HG02852 (cell line): ENCODE measurements around the gene RSRC2.
"Not testable (repeated sequence)": the region's sequence is repeated elsewhere in the genome, so short reads cannot be mapped to it uniquely, and the experiment has no call there.

ENCODE experiments used
- ATAC-seq: cut with Tn5 transposase; IDR thresholded peaks from one replicate; pipeline ENCODE4 v1.9.1; 2021; ENCODE audit warnings: mild to moderate bottlenecking, moderate library complexity; ENCODE audit not compliant: unreplicated experiment

Gene RSRC2

GRCh38 chr12:122526683-122527477 is at the start of gene RSRC2, which contains the start of gene KNTC1:
Gene RSRC2, minus strand, starts transcription at chr12:122526936. Its CDS starts 83 bp downstream, at chr12:122526853.
Gene KNTC1, plus strand, starts transcription at chr12:122527249. Its CDS starts 2,815 bp downstream, at chr12:122530064.
- ATAC-seq, result peak; percentile 93

DNA sequence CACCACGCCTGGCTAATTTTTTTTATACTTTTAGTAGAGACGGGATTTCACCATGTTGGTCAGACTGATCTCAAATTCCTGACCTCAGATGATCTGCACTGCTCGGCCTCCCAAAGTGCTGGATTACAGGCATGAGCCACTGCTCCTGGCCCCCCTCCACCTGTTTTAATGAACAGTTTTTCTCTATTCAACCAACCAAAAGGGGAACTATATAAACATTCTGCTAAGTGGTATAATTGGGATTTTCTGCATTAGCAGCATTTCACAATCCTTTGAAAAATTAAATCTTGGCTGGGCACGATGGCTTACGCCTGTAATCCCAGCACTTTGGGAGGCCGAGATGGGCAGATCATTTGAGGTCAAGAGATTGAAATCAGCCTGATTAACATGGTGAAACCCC is 45.1 kb upstream of the RSRC2 start:
- no peak for ATAC-seq

DNA sequence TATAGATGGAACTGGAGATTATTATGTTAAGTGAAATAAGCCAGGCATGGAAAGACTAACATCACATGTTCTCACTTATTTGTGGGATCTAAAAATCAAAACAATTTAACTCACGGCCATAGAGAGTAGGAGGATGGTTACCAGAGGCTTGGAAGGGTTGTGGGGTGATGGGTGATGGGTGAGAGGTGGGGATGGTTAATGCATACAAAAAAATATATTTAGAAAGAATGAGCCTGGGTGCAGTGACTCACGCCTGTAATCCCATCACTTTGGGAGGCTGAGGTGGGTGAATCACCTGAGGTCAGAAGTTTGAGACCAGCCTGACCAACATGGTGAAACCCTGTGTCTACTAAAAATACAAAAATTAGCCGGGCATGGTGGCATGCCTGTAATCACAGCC is 43.3 kb upstream of the RSRC2 start:
- ATAC-seq, result not testable (repeated sequence)

DNA sequence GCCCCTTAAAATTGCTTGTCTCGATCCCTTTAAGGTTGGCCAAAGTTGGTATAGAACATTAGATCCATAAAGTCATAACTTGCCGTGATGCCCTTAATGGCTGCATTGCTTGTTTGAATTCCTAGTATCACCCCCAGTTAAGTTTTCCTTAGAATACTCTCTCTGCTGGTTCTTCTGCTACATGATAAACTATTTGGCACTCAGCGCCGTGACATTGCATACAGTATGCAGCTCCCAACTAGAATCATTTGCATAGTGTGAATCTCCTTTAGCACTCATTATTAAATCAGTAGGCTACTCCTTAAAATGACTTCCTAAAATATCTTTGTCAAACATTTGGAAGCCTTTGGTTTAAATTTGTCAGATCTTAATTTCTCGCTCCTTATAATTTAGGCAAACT is 42.6 kb upstream of the RSRC2 start:
- ATAC-seq, result no peak

DNA sequence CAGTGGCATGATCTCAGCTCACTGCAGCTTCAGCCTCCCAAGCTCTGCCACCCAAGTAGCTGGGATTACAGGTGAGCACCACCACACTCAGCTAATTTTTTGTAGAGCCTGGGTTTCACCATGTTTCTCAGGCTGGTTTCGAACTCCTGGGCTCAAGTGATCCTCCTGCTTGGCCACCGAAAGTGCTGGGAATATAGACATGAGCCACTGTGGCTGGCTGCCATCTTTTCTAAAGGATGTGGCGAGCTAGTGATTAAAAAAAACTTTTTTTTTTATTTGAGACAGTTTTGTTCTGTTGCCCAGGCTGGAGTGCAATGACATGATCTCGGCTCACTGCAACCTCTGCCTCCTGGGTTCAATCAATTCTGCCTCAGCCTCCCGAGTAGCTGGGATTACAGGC is 40.1 kb upstream of the RSRC2 start:
- ATAC-seq, result not testable (repeated sequence)

DNA sequence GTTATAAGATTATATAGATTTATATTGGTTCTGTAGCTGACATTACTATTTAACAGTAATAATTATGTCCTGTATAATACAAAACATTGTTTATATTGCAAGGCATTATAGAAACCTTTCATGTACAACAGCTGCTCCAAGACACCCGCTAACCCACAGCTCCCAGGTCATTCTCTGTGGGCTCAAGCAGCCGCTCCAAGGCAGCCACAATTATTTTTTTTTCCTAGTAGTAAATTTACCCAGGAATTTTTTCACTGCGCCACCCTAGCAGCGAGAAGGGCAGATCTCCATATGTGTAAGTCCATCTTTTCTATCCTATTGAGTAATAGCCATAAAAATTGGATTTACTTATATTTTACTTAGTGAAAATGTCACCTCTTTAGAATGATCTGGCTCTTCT is 36.6 kb upstream of the RSRC2 start:
- ATAC-seq, result no peak

- no peak for ATAC-seq
Measured at GRCh38 chr12:122560138-122560537, 33.4 kb upstream of the RSRC2 start.

DNA sequence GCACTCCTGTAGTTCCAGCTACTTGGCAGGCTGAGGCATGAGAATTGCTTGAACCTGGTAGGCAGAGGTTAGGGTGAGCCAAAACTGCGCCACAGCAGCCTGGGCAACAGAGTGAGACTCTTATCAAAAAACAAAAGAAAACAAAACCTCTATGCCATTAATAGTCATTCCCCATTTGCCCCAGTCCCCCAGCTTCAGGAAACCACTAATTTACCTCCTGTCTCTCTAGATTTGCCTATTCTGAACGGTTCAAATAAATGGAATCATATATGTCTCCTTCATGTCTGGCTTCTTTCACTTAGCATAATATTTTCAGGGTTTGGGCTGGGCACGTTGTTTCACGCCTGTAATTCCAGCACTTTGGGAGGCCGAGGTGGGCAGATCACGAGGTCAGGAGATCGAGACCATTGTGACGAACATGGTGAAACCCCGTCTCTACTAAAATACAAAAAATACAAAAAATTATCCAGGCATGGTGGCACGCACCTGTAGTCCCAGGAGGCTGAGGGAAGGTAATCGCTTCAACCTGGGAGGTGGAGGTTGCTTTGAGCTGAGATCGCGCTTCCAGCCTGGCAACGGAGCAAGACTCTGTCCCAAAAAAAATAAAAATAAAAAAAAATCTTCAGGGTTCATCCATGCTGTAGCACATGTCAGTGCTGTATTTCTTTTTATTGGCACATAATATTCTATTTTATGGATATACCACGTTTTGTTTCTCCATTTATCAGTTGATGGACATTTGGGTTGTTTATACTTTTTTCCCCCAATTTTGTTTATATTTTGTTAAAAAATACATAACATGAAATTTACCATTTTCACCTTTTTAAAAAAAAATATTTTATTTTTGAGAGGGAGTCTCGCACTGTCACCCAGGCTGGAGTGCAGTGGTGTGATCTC is 32.3 kb upstream of the RSRC2 start:
- ATAC-seq, result peak; percentile 67

DNA sequence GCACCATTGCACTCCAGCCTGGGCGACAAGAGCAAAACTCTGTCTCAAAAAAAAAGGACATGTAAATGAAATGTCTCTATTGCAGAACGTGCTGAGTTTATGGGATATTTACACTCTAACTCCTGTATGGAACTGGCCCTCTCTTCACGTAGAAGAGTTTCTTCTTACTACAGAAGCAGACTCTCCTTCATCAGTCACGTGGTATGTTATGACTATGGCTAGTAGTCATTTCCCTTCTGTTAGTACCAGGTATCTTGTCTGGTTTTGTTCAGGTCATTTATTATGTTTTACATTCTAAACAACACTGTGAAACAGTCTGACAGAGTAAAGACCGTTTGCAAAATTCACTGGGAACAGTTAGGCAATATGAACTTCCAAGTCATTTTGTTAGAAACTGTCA is 20.6 kb upstream of the RSRC2 start:
- ATAC-seq, result no peak

DNA sequence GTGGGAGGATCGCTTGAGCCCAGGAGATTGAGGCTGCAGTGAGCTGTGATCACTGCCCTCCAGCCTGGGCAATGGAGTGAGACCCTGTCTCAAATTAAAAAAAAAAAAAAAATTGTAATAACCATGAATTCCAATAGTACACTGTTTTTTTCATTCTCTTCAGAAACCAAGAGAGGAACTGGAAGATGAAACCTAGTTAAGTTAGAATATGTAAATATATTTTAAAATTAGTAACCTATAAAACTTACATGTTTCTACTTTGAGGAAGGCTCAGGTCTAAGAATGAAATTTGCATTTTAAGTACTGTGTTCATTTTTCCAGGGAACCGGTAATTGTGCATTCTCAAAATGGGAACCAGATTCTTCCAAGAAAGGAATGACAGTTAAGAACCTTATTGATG is 19.1 kb upstream of the RSRC2 start:
- no peak for ATAC-seq

DNA sequence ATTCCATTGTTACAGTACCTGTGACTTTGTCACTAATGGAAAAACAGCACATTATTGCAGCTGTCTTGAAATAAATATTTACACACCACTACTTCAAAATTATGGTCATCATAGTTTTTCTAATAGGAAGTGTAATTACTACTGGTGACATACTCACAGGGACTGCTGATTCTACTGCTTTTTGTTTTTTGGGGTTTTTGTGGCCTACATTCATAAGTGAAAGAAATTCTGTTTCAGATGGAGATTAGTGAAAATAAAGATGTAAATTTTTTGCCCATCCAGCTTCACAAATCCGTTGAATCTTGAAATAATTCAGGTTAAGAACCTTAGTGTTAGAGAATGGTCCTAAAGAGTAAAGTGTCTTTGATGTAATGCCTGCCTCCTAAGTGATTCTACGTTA is 17.8 kb upstream of the RSRC2 start:
- no peak for ATAC-seq

DNA sequence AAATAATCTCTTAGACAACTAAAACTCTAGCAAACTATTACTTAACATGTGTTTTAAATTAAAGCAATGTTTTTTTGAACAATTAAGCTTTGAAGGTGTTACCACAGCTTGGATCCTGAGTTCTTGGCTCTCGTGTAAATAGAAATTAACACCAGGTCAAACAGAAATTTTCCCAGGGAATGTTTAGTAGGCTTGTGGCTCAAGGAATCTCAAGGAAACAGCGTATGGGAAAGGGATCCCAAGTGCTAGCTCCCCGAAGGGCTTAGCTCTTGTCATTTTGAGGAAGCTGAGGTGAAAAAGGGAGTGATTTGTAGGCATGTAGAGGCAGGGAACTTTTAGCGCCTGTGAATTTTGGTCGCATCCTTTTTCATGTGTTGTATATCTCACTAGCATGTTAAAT is 11.8 kb upstream of the RSRC2 start:
- ATAC-seq, result no peak

- no peak for ATAC-seq
Measured at GRCh38 chr12:122537021-122537420, 10.3 kb upstream of the RSRC2 start.

DNA sequence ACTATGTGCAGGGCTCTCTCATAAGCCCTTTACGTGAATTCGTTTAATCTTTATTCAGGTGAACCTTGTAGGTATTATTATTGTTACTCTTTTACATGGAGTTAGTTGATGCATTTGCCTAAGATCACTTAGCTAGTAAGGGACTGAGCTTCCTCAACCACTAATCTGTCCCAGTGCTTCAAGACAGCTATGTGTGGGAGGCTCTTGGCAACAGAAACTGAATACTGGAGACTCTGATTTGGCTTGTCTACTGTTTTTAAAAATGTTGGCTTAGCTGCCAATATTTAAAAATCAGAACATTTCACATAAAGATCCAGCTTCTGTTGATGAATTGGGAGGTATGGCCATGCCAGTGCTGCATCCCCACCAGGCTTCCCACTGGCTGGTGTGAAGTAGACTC is 7.1 kb upstream of the RSRC2 start:
- no peak for ATAC-seq

GRCh38 chr12:122528992-122529391 is 2.3 kb upstream of the RSRC2 start:
- no peak for ATAC-seq

DNA sequence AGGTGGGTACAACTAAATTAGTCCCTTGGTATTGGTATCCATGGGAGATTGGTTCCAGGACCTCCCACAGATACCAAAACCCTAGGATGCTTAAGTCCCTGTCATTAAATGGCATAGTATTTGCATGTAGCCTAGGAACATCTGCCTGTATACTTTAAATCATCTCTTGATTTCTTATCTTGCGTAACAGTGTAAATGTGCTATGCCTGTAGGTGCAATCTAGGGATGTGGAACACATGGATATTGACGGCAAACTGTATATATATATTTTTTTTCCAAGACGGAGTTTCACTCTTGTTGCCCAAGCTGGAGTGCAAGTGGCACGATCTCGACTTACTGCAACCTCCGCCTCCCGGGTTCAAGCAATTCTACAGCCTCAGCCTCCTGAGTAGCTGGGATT is 1.8 kb upstream of the RSRC2 start:
- no peak for ATAC-seq

GRCh38 chr12:122527478-122527944 is 775 bp upstream of the RSRC2 start:
- no peak for ATAC-seq

GRCh38 chr12:122523846-122524718 is 2.7 kb downstream of the RSRC2 start:
- no peak for ATAC-seq

GRCh38 chr12:122523280-122523679 is 3.5 kb downstream of the RSRC2 start:
- no peak for ATAC-seq

DNA sequence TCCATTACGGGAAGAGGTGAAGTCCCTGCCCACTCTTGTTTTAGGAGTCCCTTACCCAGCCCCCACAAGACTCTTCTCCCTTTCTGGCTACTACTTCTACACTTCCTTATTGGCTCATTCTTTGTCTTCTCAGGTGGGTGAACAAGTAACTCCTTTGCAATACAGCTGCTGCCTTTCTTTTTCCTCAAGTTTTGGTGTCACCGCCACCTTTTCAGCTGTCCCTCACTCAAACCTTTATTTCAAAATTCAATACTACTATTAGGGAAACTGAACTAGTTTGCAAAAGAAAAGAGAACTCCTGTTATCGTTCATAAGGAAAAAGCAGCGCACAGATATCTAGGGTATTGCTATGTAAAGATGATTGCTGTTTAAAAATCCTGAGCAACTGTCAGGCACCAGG is 6.1 kb downstream of the RSRC2 start:
- ATAC-seq, result no peak

- no peak for ATAC-seq
Measured at GRCh38 chr12:122519418-122519817, 7.3 kb downstream of the RSRC2 start.
